SK-N-SH (cell line): ENCODE results near the gene PARD6A. TPM values are rescaled to one million over a fixed set of nuclear protein-coding genes. Genes with fewer than 3 reads are reported as not detected.

Experiments
- CTCF ChIA-PET: fragments of 300-600, 350-600 bp; formaldehyde crosslinking; extraction: SDS; loops from one replicate; lab custom pipeline; 2021; lab: Yijun Ruan, JAX
- POLR2A ChIA-PET: fragments of 350-600 bp; sonication (Branson Sonifier 250); formaldehyde crosslinking; extraction: SDS; loops from one replicate; lab custom pipeline; 2020; ENCODE audit warnings: antibody characterized with exemption, inconsistent platforms; lab: Yijun Ruan, JAX
- DNase-seq: peaks from one replicate; pipeline ENCODE4 v3.0.0; 2012
- H2AFZ ChIP-seq: fragments of 200-600 bp; sonication (generic); 2 replicates; pipeline ENCODE4 v1.8.1; 2016; ENCODE audit warnings: antibody characterized with exemption, mild to moderate bottlenecking, low read depth
- H3F3A ChIP-seq: fragments of 200-600 bp; sonication (generic); replicated peaks from 2 replicates; pipeline ENCODE3; 2016; ENCODE audit warnings: antibody characterized with exemption, mild to moderate bottlenecking; ENCODE audit not compliant: insufficient read depth
- H3K27ac ChIP-seq, 2 experiments: fragments of 200-500 bp in 1 of 2; fragments of 200-600 bp in 1 of 2; sonication (Bioruptor generic) in 1 of 2; sonication (generic), shearing (Covaris generic) in 1 of 2; 2 replicates each; pipeline versions ENCODE4 v1.5.1 to v1.6.1; 2014 to 2016; ENCODE audit warnings: low read depth in 2 of 2, inconsistent platforms in 1 of 2, low read length in 1 of 2, mild to moderate bottlenecking in 1 of 2, mixed read lengths in 1 of 2
- H3K27me3 ChIP-seq: fragments of 200-600 bp; sonication (generic), shearing (Covaris generic); 2 replicates; pipeline ENCODE4 v1.6.1; 2016; ENCODE audit warnings: mixed run types; ENCODE audit not compliant: insufficient read depth
- H3K36me3 ChIP-seq, 2 experiments: fragments of 200-500 bp in 1 of 2; fragments of 200-600 bp in 1 of 2; sonication (Bioruptor generic) in 1 of 2; sonication (generic) in 1 of 2; replicated peaks in 1 of 2; 2 replicates each; pipeline versions ENCODE3 to v1.5.1; 2014 to 2016; ENCODE audit warnings: low read length in 1 of 2, mild to moderate bottlenecking in 1 of 2; ENCODE audit not compliant: insufficient read depth in 2 of 2, control insufficient read depth in 1 of 2
- H3K4me1 ChIP-seq, 2 experiments: fragments of 200-500 bp in 1 of 2; fragments of 200-600 bp in 1 of 2; sonication (Bioruptor generic) in 1 of 2; sonication (generic), shearing (Covaris generic) in 1 of 2; 2 replicates each; pipeline versions ENCODE4 v1.5.1 to v1.6.1; 2014 to 2016; ENCODE audit warnings: low read depth in 1 of 2, low read length in 1 of 2, mixed run types in 1 of 2; ENCODE audit not compliant: insufficient read depth in 2 of 2, control insufficient read depth in 1 of 2
- H3K4me2 ChIP-seq: fragments of 200-600 bp; sonication (generic), shearing (Covaris generic); 2 replicates; pipeline ENCODE4 v1.6.1; 2017; ENCODE audit warnings: mixed run types
- H3K4me3 ChIP-seq, 2 experiments: fragments of 200-500 bp in 1 of 2; fragments of 200-600 bp in 1 of 2; sonication (Bioruptor generic) in 1 of 2; sonication (generic), shearing (Covaris generic) in 1 of 2; 2 replicates each; pipeline versions ENCODE4 v1.5.1 to v1.8.1; 2014 to 2016; ENCODE audit warnings: low read depth in 2 of 2, inconsistent platforms in 1 of 2, low read length in 1 of 2, mild to moderate bottlenecking in 1 of 2, mixed read lengths in 1 of 2, moderate library complexity in 1 of 2
- H3K79me2 ChIP-seq: fragments of 200-600 bp; sonication (generic); 2 replicates; pipeline ENCODE4 v1.8.1; 2017; ENCODE audit warnings: mild to moderate bottlenecking; ENCODE audit not compliant: insufficient read depth
- H3K9ac ChIP-seq: fragments of 200-600 bp; sonication (generic); 2 replicates; pipeline ENCODE4 v1.6.1; 2017; ENCODE audit warnings: mixed run types
- H3K9me2 ChIP-seq: fragments of 200-600 bp; sonication (generic); 2 replicates; pipeline ENCODE4 v1.6.1; 2017; ENCODE audit warnings: mixed run types
- H3K9me3 ChIP-seq: fragments of 200-600 bp; sonication (generic); 2 replicates; pipeline ENCODE4 v1.6.1; 2017; ENCODE audit warnings: mixed run types, mild to moderate bottlenecking, moderate library complexity
- H4K20me1 ChIP-seq: fragments of 200-600 bp; sonication (generic); 2 replicates; pipeline ENCODE4 v1.6.1; 2017; ENCODE audit warnings: mild to moderate bottlenecking, mixed run types; ENCODE audit not compliant: insufficient read depth
- CHD2 ChIP-seq: fragments of 150-350 bp; IDR thresholded peaks from 2 replicates; pipeline ENCODE4 v1.6.1; 2018; ENCODE audit warnings: low read length; ENCODE audit not compliant: partially characterized antibody
- ELF1 ChIP-seq: IDR thresholded peaks from 2 replicates; pipeline ENCODE4 v1.4.0; 2012
- EZH2phosphoT487 ChIP-seq: fragments of 200-600 bp; sonication (generic); IDR thresholded peaks from 2 replicates; pipeline ENCODE4 v1.6.1; 2017; ENCODE audit warnings: low read depth, mixed run types, mild to moderate bottlenecking, antibody characterized with exemption, moderate library complexity, borderline replicate concordance
- FOXJ3 ChIP-seq: sonication (generic); formaldehyde crosslinking; IDR thresholded peaks from 2 replicates; pipeline ENCODE4 v1.5.1; 2020; ENCODE audit warnings: mild to moderate bottlenecking, missing genetic modification reagents
- GABPA ChIP-seq: IDR thresholded peaks from 2 replicates; pipeline ENCODE4 v1.4.0; 2012; ENCODE audit warnings: low read depth, mild to moderate bottlenecking
- GATA2 ChIP-seq: sonication (generic); formaldehyde crosslinking; IDR thresholded peaks from 2 replicates; pipeline ENCODE4 v1.5.0; 2020; ENCODE audit warnings: mild to moderate bottlenecking, missing genetic modification reagents
- JUND ChIP-seq: IDR thresholded peaks from 2 replicates; pipeline ENCODE4 v1.4.0; 2012
- MEF2A ChIP-seq: IDR thresholded peaks from 2 replicates; pipeline ENCODE4 v1.4.0; 2012; ENCODE audit warnings: low read depth, borderline replicate concordance
- MXI1 ChIP-seq: IDR thresholded peaks from 2 replicates; pipeline ENCODE4 v1.6.1; 2012; ENCODE audit warnings: mild to moderate bottlenecking, low read depth, low read length, improper control_type of control experiment
- NFIC ChIP-seq: IDR thresholded peaks from 2 replicates; pipeline ENCODE4 v1.4.0; 2012; ENCODE audit warnings: borderline replicate concordance
- NRF1 ChIP-seq: IDR thresholded peaks from 2 replicates; pipeline ENCODE4 v1.6.1; 2012; ENCODE audit warnings: low read depth, mild to moderate bottlenecking, low read length
- POLR2AphosphoS5 ChIP-seq: IDR thresholded peaks from 2 replicates; pipeline ENCODE4 v1.6.1; 2012; ENCODE audit warnings: low read depth, low read length
- RCOR1 ChIP-seq: fragments of 150-350 bp; IDR thresholded peaks from 2 replicates; pipeline ENCODE4 v1.6.1; 2017; ENCODE audit warnings: antibody characterized with exemption, low read length
- RFX5 ChIP-seq: IDR thresholded peaks from 2 replicates; pipeline ENCODE4 v1.6.1; 2012; ENCODE audit warnings: mild to moderate bottlenecking, improper control_type of control experiment, low read length
- SMC3 ChIP-seq: IDR thresholded peaks from 2 replicates; pipeline ENCODE4 v1.6.1; 2012; ENCODE audit warnings: low read depth, low read length, improper control_type of control experiment
- TEAD4 ChIP-seq: IDR thresholded peaks from 2 replicates; pipeline ENCODE4 v1.4.0; 2012; ENCODE audit warnings: mild to moderate bottlenecking, borderline replicate concordance; ENCODE audit not compliant: insufficient read depth
- WGBS: methylation state at CpG from one replicate; pipeline ENCODE4 v1.1.6; 2017; ENCODE audit warnings: low lambda C conversion rate; 5-methylcytosine and 5-hydroxymethylcytosine counted together
- polyA plus RNA-seq, 3 experiments: library from polyadenylated mRNA; depleted of rRNA; stranded (reverse); fragments of >200 nt; gene quantifications; 2 replicates each; pipeline ENCODE4 v1.2.3, GENCODE V29; 2012
- TF ChIP-seq, protein P1 (sequence below): IDR thresholded peaks from 2 replicates; pipeline ENCODE4; 2012
- TF ChIP-seq, protein P2 (sequence below): fragments of 200-600 bp; sonication (generic); IDR thresholded peaks from 2 replicates; pipeline ENCODE4 v1.6.1; 2017; ENCODE audit warnings: antibody characterized with exemption, mild to moderate bottlenecking, moderate library complexity
- TF ChIP-seq, protein P3 (sequence below): IDR thresholded peaks from 2 replicates; pipeline ENCODE4 v1.4.0; 2012; ENCODE audit warnings: low read depth, borderline replicate concordance

The PARD6A gene
- polyA plus RNA-seq, 1 of the 3 experiments (the other 2 are of a cell fraction), result 9.0 TPM

GRCh38 chr16:67669499-67670101 is 8.8 kb downstream of the PARD6A start:
- Histone ChIP-seq H3K9me3 (no peaks in the 10 kb centered on the region), H2AFZ (no peak overlapping the region), H3K9me2 (no peaks in the 10 kb centered on the region), H3K4me2 (no peak overlapping the region), H3K79me2 (peaks cover 3% of the 10 kb centered on the region; the same call in 1 of the 2 replicates), H3K4me1 (peaks cover 24 to 45% of the 10 kb centered on the region in 2 experiments; a peak in 2 of 4 replicates), H3K36me3 (no peaks in the 10 kb centered on the region), H3F3A (peaks cover 14% of the 10 kb centered on the region), H4K20me1 (no peaks in the 10 kb centered on the region), H3K27ac (no peak overlapping the region), H3K4me3 (no peak overlapping the region), H3K27me3 (no peaks in the 10 kb centered on the region), H3K9ac (no peak overlapping the region)
- ChIA-PET POLR2A (interaction anchor here (0.7 to 1.4 kb wide), 2 partner anchors 9 to 48 kb away, joined by 4 read pairs; partner anchors contain the start of gene ACD), CTCF (interaction anchor here (0.7 to 18.3 kb wide), 11 partner anchors 20 to 296 kb away, joined by 3 to 246 read pairs (median 3); partner anchors contain the start of gene CTCF)
- DNase-seq, result no peak
- WGBS, result 84% methylated on average over 10 of the region's 10 CpGs
- TF ChIP-seq FOXJ3 (CRISPR knock-in tag), result no peak
- TF ChIP-seq SMC3, result no peak
- no peak for TF ChIP-seq MEF2A
- no peak for TF ChIP-seq CHD2
- TF ChIP-seq, protein P1, sequence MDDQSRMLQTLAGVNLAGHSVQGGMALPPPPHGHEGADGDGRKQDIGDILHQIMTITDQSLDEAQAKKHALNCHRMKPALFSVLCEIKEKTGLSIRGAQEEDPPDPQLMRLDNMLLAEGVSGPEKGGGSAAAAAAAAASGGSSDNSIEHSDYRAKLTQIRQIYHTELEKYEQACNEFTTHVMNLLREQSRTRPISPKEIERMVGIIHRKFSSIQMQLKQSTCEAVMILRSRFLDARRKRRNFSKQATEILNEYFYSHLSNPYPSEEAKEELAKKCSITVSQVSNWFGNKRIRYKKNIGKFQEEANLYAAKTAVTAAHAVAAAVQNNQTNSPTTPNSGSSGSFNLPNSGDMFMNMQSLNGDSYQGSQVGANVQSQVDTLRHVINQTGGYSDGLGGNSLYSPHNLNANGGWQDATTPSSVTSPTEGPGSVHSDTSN, result no peak
- TF ChIP-seq NFIC, result no peak
- TF ChIP-seq JUND, result no peak
- no peak for TF ChIP-seq POLR2AphosphoS5
- TF ChIP-seq ELF1, result no peak
- no peak for TF ChIP-seq RCOR1
- TF ChIP-seq, protein P2, sequence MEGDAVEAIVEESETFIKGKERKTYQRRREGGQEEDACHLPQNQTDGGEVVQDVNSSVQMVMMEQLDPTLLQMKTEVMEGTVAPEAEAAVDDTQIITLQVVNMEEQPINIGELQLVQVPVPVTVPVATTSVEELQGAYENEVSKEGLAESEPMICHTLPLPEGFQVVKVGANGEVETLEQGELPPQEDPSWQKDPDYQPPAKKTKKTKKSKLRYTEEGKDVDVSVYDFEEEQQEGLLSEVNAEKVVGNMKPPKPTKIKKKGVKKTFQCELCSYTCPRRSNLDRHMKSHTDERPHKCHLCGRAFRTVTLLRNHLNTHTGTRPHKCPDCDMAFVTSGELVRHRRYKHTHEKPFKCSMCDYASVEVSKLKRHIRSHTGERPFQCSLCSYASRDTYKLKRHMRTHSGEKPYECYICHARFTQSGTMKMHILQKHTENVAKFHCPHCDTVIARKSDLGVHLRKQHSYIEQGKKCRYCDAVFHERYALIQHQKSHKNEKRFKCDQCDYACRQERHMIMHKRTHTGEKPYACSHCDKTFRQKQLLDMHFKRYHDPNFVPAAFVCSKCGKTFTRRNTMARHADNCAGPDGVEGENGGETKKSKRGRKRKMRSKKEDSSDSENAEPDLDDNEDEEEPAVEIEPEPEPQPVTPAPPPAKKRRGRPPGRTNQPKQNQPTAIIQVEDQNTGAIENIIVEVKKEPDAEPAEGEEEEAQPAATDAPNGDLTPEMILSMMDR, result no peak
- TF ChIP-seq GABPA, result no peak
- no peak for TF ChIP-seq GATA2 (CRISPR knock-in tag)
- TF ChIP-seq, protein P3, sequence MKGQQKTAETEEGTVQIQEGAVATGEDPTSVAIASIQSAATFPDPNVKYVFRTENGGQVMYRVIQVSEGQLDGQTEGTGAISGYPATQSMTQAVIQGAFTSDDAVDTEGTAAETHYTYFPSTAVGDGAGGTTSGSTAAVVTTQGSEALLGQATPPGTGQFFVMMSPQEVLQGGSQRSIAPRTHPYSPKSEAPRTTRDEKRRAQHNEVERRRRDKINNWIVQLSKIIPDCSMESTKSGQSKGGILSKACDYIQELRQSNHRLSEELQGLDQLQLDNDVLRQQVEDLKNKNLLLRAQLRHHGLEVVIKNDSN, result no peak
- no peak for TF ChIP-seq NRF1
- no peak for TF ChIP-seq EZH2phosphoT487
- no peak for TF ChIP-seq RFX5
- TF ChIP-seq TEAD4, result no peak
- no peak for TF ChIP-seq MXI1
